GM18511 (cell line): Measurements from ENCODE around the gene IGSF5.

Experiments used
- ATAC-seq: cut with Tn5 transposase; IDR thresholded peaks from one replicate; pipeline ENCODE4 v1.9.1; 2021; ENCODE audit warnings: mild to moderate bottlenecking, moderate library complexity; ENCODE audit not compliant: unreplicated experiment

IGSF5 gene

DNA sequence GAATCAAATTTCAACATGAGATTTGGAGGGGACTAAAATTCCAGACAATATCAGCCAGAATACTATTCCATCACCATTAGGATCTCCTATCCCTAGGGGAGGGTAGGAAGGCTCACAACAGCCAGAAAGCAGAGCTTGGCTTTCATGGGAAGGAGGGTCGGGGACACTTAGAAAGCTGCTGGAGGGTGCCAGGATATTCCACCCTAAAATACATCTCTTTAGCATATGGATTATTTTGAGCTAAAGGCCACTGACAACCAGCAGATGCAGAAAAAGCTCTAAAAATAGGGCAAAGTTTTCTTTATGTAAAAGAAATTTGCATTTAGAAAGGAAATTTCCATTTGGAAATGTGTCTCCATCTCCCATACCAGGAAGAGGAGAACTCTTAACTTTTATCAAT, 68.0 kb downstream of the IGSF5 start:
- ATAC-seq: no peak

DNA sequence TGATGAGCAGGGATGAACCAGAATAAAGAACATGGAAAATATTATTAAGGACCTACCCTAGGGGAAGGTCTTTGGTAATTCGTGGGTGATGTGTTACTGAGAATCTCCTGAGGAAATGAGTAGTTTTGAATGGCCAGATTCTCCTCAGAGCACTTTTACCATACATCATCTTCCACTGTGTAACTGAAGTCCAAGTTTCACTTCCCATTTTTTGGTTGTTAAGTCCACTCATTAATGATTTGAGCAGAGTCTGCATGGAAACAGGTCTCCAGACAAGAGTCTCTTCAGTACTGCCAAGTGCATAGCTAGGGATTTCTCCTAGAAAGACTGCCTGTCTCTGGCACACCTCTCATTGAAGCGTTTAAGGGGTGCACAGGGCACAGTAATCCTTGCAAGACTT, 73.6 kb downstream of the IGSF5 start:
- ATAC-seq: no peak

- no peak for ATAC-seq
Measured at GRCh38 chr21:39822042-39822441, 77.1 kb downstream of the IGSF5 start.

GRCh38 chr21:39825250-39825649, 80.3 kb downstream of the IGSF5 start:
- no peak for ATAC-seq

GRCh38 chr21:39834543-39834942, 89.6 kb downstream of the IGSF5 start:
- ATAC-seq: no peak

DNA sequence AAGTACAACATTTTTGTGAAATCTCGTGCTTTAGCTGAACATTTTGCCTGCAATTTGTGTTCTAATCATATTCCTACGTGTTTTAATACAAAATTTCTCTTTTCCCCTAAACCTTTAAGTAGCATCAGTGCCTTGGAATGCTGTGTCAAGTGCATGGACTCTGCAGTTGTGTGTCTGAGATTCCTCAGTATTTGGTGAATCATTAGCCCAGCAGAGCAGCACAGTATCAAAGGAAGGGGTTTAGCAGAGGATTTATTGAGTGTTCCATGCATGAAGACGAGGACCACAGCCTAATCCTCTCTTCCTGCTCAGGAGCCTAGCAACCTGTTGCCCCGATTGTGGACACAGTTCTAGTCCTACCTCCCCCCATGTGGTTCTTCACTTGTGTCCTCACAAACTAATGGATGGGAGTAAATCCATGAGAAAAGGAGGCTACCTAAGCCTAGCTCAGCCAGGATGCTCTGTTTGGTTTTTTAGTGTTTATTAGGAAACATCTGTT, 92.9 kb downstream of the IGSF5 start:
- ATAC-seq: no peak

GRCh38 chr21:39840373-39841097, 95.6 kb downstream of the IGSF5 start:
- no peak for ATAC-seq

DNA sequence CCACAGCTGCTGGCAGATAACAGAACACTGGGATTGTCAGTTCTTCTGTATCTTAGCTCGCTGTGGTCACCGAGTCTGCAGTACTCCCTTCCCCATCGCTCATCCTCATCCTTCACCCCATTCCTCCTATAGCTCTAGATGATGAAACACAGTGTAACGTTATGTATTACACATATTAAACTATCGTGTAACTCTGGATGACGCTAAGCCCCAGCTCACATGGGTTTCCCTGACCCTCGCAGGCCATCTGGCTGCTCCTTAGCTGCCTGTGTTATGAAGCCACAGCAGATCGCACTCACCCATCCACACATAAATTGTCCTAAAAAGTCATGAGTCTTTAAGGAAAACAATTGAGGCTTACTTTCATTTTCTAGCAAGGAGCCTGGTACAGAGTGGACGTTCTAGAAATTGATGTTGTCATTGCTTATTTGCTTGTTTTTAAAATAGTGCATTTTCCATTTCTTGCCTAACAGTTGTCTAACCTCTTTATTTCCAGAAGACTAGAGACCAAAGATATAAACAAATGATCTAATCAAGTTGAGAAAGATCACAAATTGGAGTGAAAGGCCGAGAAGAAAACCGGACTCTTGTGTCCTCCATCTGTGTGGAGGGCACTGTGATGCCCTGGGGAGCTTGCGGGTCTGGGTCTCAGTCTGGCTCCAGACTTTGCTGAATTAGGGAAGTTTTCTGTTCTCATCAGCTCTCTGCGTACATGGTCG, 97.9 kb downstream of the IGSF5 start:
- ATAC-seq: no peak

DNA sequence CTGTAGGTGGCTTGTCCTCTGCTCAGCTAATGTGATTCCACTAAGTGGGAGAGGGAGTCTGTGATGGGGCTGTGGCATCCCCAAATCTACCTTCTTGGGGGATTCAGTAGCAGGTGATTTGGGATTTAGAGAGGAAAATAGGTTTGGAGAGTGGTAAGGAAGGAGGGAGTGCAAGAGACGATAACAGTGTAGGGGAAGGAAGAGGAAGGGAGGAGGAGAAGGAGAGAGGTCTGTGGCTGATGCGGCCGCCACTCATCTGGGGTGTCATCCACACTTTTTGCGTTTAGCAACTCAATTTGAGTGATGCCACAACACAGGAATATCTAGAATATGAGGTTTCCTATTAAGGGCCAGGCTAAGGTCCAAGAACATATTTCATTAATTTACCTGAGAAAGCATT, 98.5 kb downstream of the IGSF5 start:
- ATAC-seq: no peak

- ATAC-seq: no peak
Measured at GRCh38 chr21:39843916-39844315, 98.9 kb downstream of the IGSF5 start.

- no peak for ATAC-seq
Measured at GRCh38 chr21:39845571-39846130, 100.7 kb downstream of the IGSF5 start.

DNA sequence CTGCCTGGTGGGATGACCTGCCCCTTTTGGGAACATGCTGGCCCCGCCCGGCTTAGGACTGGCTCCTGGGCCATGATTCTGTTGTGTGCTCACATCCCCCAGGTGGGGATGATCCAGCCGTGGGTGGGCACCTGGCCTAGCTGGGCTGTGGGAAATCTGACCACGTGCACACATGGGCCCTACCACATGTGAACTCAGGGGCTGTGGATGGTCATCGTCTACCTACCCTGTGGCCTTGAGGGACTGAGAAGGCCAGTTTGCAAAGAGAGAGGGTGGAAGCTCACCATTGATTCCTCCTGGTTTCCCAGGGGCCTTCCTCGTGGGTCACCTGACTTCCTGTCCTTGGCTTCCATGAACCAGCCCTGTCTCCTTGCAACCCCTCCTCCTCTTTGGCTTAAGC, 102.9 kb downstream of the IGSF5 start:
- ATAC-seq: no peak

- no peak for ATAC-seq
Measured at GRCh38 chr21:39849014-39849655, 104.2 kb downstream of the IGSF5 start.

GRCh38 chr21:39850333-39850732, 105.3 kb downstream of the IGSF5 start:
- no peak for ATAC-seq

GRCh38 chr21:39851002-39851618, 106.1 kb downstream of the IGSF5 start:
- ATAC-seq: no peak
